H1 (cell line): ENCODE results near the gene RAB44. TPM values are rescaled to one million over a fixed set of nuclear protein-coding genes. Genes with fewer than 3 reads are reported as not detected.

Experiments used
- CTCF ChIA-PET: fragments of 300-600 bp; sonication (Branson Sonifier 250); formaldehyde crosslinking; loops from one replicate; lab custom pipeline; 2021; ENCODE audit not compliant: partially characterized antibody; lab: Charles Lee
- POLR2A ChIA-PET: fragments of 300-600 bp; sonication (Branson Sonifier 250); formaldehyde crosslinking; loops from one replicate; lab custom pipeline; 2021; ENCODE audit warnings: inconsistent platforms; ENCODE audit not compliant: partially characterized antibody; lab: Charles Lee
- DNase-seq, 2 experiments: peaks; one replicate each; pipeline versions ENCODE4 v3.0.0 to v3.0.0-alpha.2; 2010 to 2022; ENCODE audit warnings: low spot score in 2 of 2, low read depth in 1 of 2, mixed read lengths in 1 of 2
- FAIRE-seq: peaks from 2 replicates; lab custom pipeline; 2011; peaks lifted over from hg19 to GRCh38; lab: Jason Lieb, UNC
- H2AFZ ChIP-seq: 2 replicates; pipeline ENCODE4 v1.8.1; 2012; ENCODE audit warnings: low read length, inconsistent platforms
- H2AK5ac ChIP-seq: 2 replicates; pipeline ENCODE4 v1.6.1; 2013; ENCODE audit warnings: low read depth, low read length
- H2BK120ac ChIP-seq: replicated peaks from 2 replicates; pipeline ENCODE3; 2013; ENCODE audit warnings: low read depth, low read length, inconsistent platforms
- H2BK12ac ChIP-seq: 2 replicates; pipeline ENCODE4 v1.6.1; 2013; ENCODE audit warnings: low read depth, low read length
- H2BK15ac ChIP-seq: 2 replicates; pipeline ENCODE4 v1.6.1; 2013; ENCODE audit warnings: low read length
- H2BK20ac ChIP-seq: 2 replicates; pipeline ENCODE4 v1.6.1; 2013; ENCODE audit warnings: low read length
- H2BK5ac ChIP-seq: 2 replicates; pipeline ENCODE4 v1.6.1; 2013; ENCODE audit warnings: low read depth, low read length
- H3K14ac ChIP-seq: 2 replicates; pipeline ENCODE4 v1.6.1; 2013; ENCODE audit warnings: inconsistent platforms; ENCODE audit not compliant: insufficient read length
- H3K18ac ChIP-seq: 2 replicates; pipeline ENCODE4 v1.6.1; 2013; ENCODE audit warnings: low read length; ENCODE audit errors: extremely low read depth
- H3K23ac ChIP-seq: 2 replicates; pipeline ENCODE4 v1.6.1; 2013; ENCODE audit warnings: inconsistent platforms; ENCODE audit not compliant: insufficient read length
- H3K23me2 ChIP-seq: 2 replicates; pipeline ENCODE4 v1.6.1; 2013; ENCODE audit warnings: low read depth, low read length
- H3K27ac ChIP-seq: 2 replicates; pipeline ENCODE4 v1.6.1; 2011; ENCODE audit warnings: low read depth, low read length, inconsistent platforms
- H3K27me3 ChIP-seq, 4 experiments: replicated peaks in 1 of 4; 1 replicate in 1 of 4; 2 replicates in 3 of 4; pipeline versions ENCODE4 v1.6.1 to v1.8.1; 2011 to 2013; ENCODE audit warnings: low read length in 3 of 4, mild to moderate bottlenecking in 3 of 4, inconsistent platforms in 2 of 4, mixed read lengths in 2 of 4, moderate library complexity in 1 of 4; ENCODE audit not compliant: control insufficient read depth in 3 of 4, insufficient read depth in 3 of 4; ENCODE audit errors: extremely low read depth in 1 of 4
- H3K36me3 ChIP-seq, 4 experiments: 2 replicates each; pipeline versions ENCODE4 v1.6.1 to v1.8.1; 2011 to 2013; ENCODE audit warnings: mild to moderate bottlenecking in 4 of 4, low read length in 3 of 4, moderate library complexity in 2 of 4, control low read depth in 1 of 4, inconsistent platforms in 1 of 4; ENCODE audit not compliant: insufficient read depth in 4 of 4, control insufficient read depth in 2 of 4
- H3K4ac ChIP-seq: replicated peaks from 2 replicates; pipeline ENCODE3; 2013; ENCODE audit warnings: low read length, low read depth, mixed read lengths, inconsistent platforms; ENCODE audit not compliant: insufficient read length
- H3K4me1 ChIP-seq, 4 experiments: replicated peaks in 1 of 4; 1 replicate in 1 of 4; 2 replicates in 3 of 4; pipeline versions ENCODE4 v1.6.1 to v1.8.1; 2011 to 2013; ENCODE audit warnings: low read length in 3 of 4, inconsistent platforms in 2 of 4, mixed read lengths in 1 of 4; ENCODE audit not compliant: insufficient read depth in 4 of 4, control insufficient read depth in 3 of 4
- H3K4me2 ChIP-seq, 2 experiments: 2 replicates each; pipeline versions ENCODE4 v1.6.1 to v1.8.1; 2011 to 2013; ENCODE audit warnings: low read depth in 2 of 2, low read length in 2 of 2, control low read depth in 1 of 2, inconsistent platforms in 1 of 2, mild to moderate bottlenecking in 1 of 2; ENCODE audit not compliant: insufficient read depth in 1 of 2
- H3K4me3 ChIP-seq, 4 experiments: fragments of 200-600, 300-600 bp in 1 of 4; sonication (generic), shearing (Covaris generic), sonication (Bioruptor Twin) in 1 of 4; 2 replicates each; pipeline versions ENCODE4 v1.5.1 to v1.8.1; 2011 to 2016; ENCODE audit warnings: low read length in 4 of 4, low read depth in 3 of 4, control low read depth in 2 of 4, inconsistent platforms in 2 of 4, mild to moderate bottlenecking in 2 of 4, mixed read lengths in 1 of 4, moderate library complexity in 1 of 4; ENCODE audit not compliant: insufficient read depth in 2 of 4; ENCODE audit errors: extremely low read depth in 1 of 4
- H3K56ac ChIP-seq: replicated peaks from 2 replicates; pipeline ENCODE3; 2013; ENCODE audit warnings: low read depth, mild to moderate bottlenecking, mixed read lengths, low read length, inconsistent platforms; ENCODE audit not compliant: insufficient read length
- H3K79me1 ChIP-seq: 2 replicates; pipeline ENCODE4 v1.6.1; 2013; ENCODE audit warnings: low read depth, low read length, control low read depth
- H3K79me2 ChIP-seq, 2 experiments: 2 replicates each; pipeline versions ENCODE4 v1.6.1 to v1.8.1; 2012 to 2013; ENCODE audit warnings: low read length in 2 of 2, mild to moderate bottlenecking in 2 of 2, inconsistent platforms in 1 of 2; ENCODE audit not compliant: insufficient read depth in 2 of 2, control insufficient read depth in 1 of 2
- H3K9ac ChIP-seq, 4 experiments: replicated peaks in 1 of 4; 1 replicate in 1 of 4; 2 replicates in 3 of 4; pipeline versions ENCODE4 v1.6.1 to v1.8.1; 2011 to 2013; ENCODE audit warnings: low read depth in 3 of 4, low read length in 3 of 4, control low read depth in 2 of 4, mild to moderate bottlenecking in 2 of 4, moderate library complexity in 2 of 4, inconsistent platforms in 1 of 4; ENCODE audit errors: extremely low read depth in 1 of 4
- H3K9me3 ChIP-seq, 2 experiments: 2 replicates each; pipeline versions ENCODE4 v1.6.1 to v1.8.1; 2012 to 2013; ENCODE audit warnings: mild to moderate bottlenecking in 2 of 2, moderate library complexity in 2 of 2, control low read depth in 1 of 2, inconsistent platforms in 1 of 2, low read depth in 1 of 2, low read length in 1 of 2, mixed read lengths in 1 of 2; ENCODE audit not compliant: insufficient read depth in 2 of 2
- H4K20me1 ChIP-seq, 2 experiments: replicated peaks in 1 of 2; 2 replicates each; pipeline versions ENCODE3 to v1.8.1; 2011 to 2013; ENCODE audit warnings: inconsistent platforms in 2 of 2, low read length in 2 of 2, mild to moderate bottlenecking in 1 of 2; ENCODE audit not compliant: insufficient read depth in 2 of 2, control insufficient read depth in 1 of 2
- H4K5ac ChIP-seq: 2 replicates; pipeline ENCODE4 v1.6.1; 2013; ENCODE audit warnings: low read length, low read depth, mixed read lengths, inconsistent platforms; ENCODE audit not compliant: insufficient read length
- H4K8ac ChIP-seq: 2 replicates; pipeline ENCODE4 v1.8.0; 2013; ENCODE audit warnings: mild to moderate bottlenecking, moderate library complexity, low read length, inconsistent platforms; ENCODE audit not compliant: insufficient read depth; ENCODE audit errors: extremely low read depth
- H4K91ac ChIP-seq: replicated peaks from 2 replicates; pipeline ENCODE3; 2013; ENCODE audit warnings: low read length, mixed read lengths, inconsistent platforms; ENCODE audit not compliant: insufficient read length
- BACH1 ChIP-seq: IDR thresholded peaks from 2 replicates; pipeline ENCODE4 v1.6.1; 2012; ENCODE audit warnings: low read length, improper control_type of control experiment
- CBX8 ChIP-seq: fragments of 300-800, 300-1000 bp; sonication (generic); IDR thresholded peaks from 2 replicates; pipeline ENCODE4 v1.7.1; 2016; ENCODE audit warnings: low read depth, low read length, borderline replicate concordance
- CREB1 ChIP-seq: IDR thresholded peaks from 2 replicates; pipeline ENCODE4 v1.6.1; 2012; ENCODE audit warnings: inconsistent platforms
- EZH2 ChIP-seq: fragments of 200-600 bp; sonication (generic); IDR thresholded peaks from 2 replicates; pipeline ENCODE4 v1.7.1; 2012; ENCODE audit warnings: low read depth, mild to moderate bottlenecking, moderate library complexity, low read length, inconsistent platforms; ENCODE audit not compliant: severe bottlenecking
- POLR2AphosphoS5 ChIP-seq: IDR thresholded peaks from 2 replicates; pipeline ENCODE4 v1.6.1; 2011; ENCODE audit warnings: low read depth, low read length
- WGBS, 2 experiments: shearing (Covaris generic) in 1 of 2; methylation state at CpG; one replicate each; pipeline versions ENCODE4 v1.1.6 to v1.1.7; 2013 to 2015; ENCODE audit warnings: low lambda C conversion rate in 2 of 2, mixed read lengths in 2 of 2, inconsistent platforms in 1 of 2, low coverage in 1 of 2, missing lambda C conversion rate in 1 of 2; ENCODE audit not compliant: insufficient replicate concordance in 2 of 2, insufficient coverage in 1 of 2, insufficient read length in 1 of 2; ENCODE audit errors: extremely low coverage in 1 of 2, missing lambda C conversion rate in 1 of 2; 5-methylcytosine and 5-hydroxymethylcytosine counted together
- long read RNA-seq, 2 experiments: library from RNA in 1 of 2; library from capped mRNA in 1 of 2; stranded (forward); transcript quantifications; one replicate each; pipeline ENCODE4 v2.0.0, GENCODE V29; 2021; ENCODE audit warnings: inconsistent platforms in 1 of 2
- polyA minus RNA-seq, 3 experiments: library from RNA; depleted of rRNA, polyadenylated mRNA; stranded (reverse); fragments of >200 nt; gene quantifications; 1 replicate in 2 of 3; 2 replicates in 1 of 3; pipeline ENCODE4 v1.2.3, GENCODE V29; 2011
- polyA plus RNA-seq, 7 experiments: library from polyadenylated mRNA; depleted of rRNA in 3 of 7; stranded (reverse) in 5 of 7; unstranded in 2 of 7; fragments of >200 nt in 5 of 7; fragments of 200-250 nt in 2 of 7; gene quantifications; 1 replicate in 5 of 7; 2 replicates in 1 of 7; 4 replicates in 1 of 7; pipeline versions ENCODE4 v1.2.1 to v1.2.3, GENCODE V29; 2011 to 2013; ENCODE audit warnings: missing spikeins in 2 of 7, mixed read lengths in 2 of 7
- total RNA-seq: library from RNA; stranded (reverse); fragmentation: NEBNext Ultra II Directional; extraction: Animal tissue kit (Norgen Biotek cat#: 25700); gene quantifications from 2 replicates; pipeline ENCODE4 v1.2.1, GENCODE V29; 2021

The RAB44 gene
- total RNA-seq (not detected in 2 replicates), polyA plus RNA-seq (2011; rRNA removed) (0.02 and 0.03 TPM in 2 replicates), polyA minus RNA-seq (2011; rRNA and poly(A)+ RNA removed) (0.10 TPM in 1 of 2 replicates, not detected in the other)
- polyA plus RNA-seq (2011; cell fraction: cytosol; rRNA removed): 0.06 TPM
- 0.09 TPM for polyA plus RNA-seq (2011; cell fraction: nucleus; rRNA removed)
- 0.11 TPM in 1 of 4 replicates, not detected in the others for polyA plus RNA-seq (2012, experiment 1 of 2)
- polyA plus RNA-seq (2012, experiment 2 of 2): not detected
- polyA plus RNA-seq (2013, experiment 1 of 2): 0.02 TPM
- polyA plus RNA-seq (2013, experiment 2 of 2): 0.02 TPM
- not detected for polyA minus RNA-seq (2011; cell fraction: cytosol; rRNA and poly(A)+ RNA removed)
- polyA minus RNA-seq (2011; cell fraction: nucleus; rRNA and poly(A)+ RNA removed): not detected
- long read RNA-seq, experiment 1: 0 reads
- long read RNA-seq, experiment 2: 0 reads

DNA sequence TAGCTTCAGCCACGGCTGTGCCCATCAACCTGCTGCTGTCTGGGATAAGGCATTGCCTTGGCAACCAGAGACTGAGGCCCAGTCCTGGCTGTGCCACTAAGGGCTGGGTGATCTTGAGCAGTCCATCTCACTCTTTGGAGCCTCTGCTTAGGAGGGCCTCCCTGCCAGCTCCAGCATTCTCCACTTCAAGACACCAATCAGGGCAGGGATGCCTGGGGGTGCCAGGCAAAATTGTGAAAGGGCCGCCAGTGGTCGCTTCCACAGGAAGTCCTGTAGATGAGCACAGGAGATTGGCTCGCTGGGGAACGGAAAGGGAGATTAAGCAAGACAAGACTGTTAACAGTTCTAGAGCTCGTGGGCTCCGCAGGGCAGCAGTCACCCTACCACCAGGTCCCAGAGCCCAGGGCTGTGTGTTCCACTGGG is at the start of gene RAB44:
Gene RAB44, plus strand, starts transcription at position 346 of the 423 bp plus-strand sequence. CDS start 6,410 bp downstream, outside the sequence.
- H3K4me2 ChIP-seq: no peak within 1 kb of the TSS
- H3K4ac ChIP-seq: no peak within 1 kb of the TSS
- no peak within 1 kb of the TSS for H3K14ac ChIP-seq
- H2BK15ac ChIP-seq: no peak within 1 kb of the TSS
- no peak within 1 kb of the TSS for H3K23ac ChIP-seq
- ChIA-PET CTCF (interaction anchor here (0.6 to 2.2 kb wide), 8 partner anchors 8 to 957 kb away, joined by 3 to 11 read pairs (median 4); no protein-coding TSS in a partner anchor), POLR2A (no interaction called here)
- H2AFZ ChIP-seq: no peak within 1 kb of the TSS
- H3K9ac ChIP-seq: no peak within 1 kb of the TSS
- FAIRE-seq (no peak), DNase-seq (no peak)
- no peak within 1 kb of the TSS for H2BK20ac ChIP-seq
- no peak within 1 kb of the TSS for H3K4me3 ChIP-seq
- no peaks in the 10 kb centered on the region for H3K23me2 ChIP-seq
- H2AK5ac ChIP-seq: no peak within 1 kb of the TSS
- H4K91ac ChIP-seq: no peak within 1 kb of the TSS
- no peaks in the 10 kb centered on the region for H3K4me1 ChIP-seq
- no peaks in the 10 kb centered on the region for H3K9me3 ChIP-seq
- no peak within 1 kb of the TSS for H3K56ac ChIP-seq
- no peak within 1 kb of the TSS for H2BK120ac ChIP-seq
- H3K79me1 ChIP-seq: no peaks in the 10 kb centered on the region
- no peak within 1 kb of the TSS for H2BK12ac ChIP-seq
- peaks cover 0 to 3% of the 10 kb centered on the region in 2 experiments for H4K20me1 ChIP-seq
- no peak within 1 kb of the TSS for H3K27ac ChIP-seq
- H3K79me2 ChIP-seq: no peaks in the 10 kb centered on the region
- no peak within 1 kb of the TSS for H3K18ac ChIP-seq
- peak within 1 kb of the TSS; percentile 71 for H4K8ac ChIP-seq
- 88% methylated on average over 7 of the region's 7 CpGs; no CpG with 5 or more reads in 1 of the 2 experiments for WGBS, 2 experiments
- no peaks in the 10 kb centered on the region for H3K36me3 ChIP-seq
- no peaks in the 10 kb centered on the region for H3K27me3 ChIP-seq
- no peak within 1 kb of the TSS for H4K5ac ChIP-seq
- H2BK5ac ChIP-seq: no peak within 1 kb of the TSS; the same call in 1 of the 2 replicates
- no peak for TF ChIP-seq EZH2
- TF ChIP-seq CBX8: no peak
- no peak for TF ChIP-seq CREB1
- no peak for TF ChIP-seq POLR2AphosphoS5
- no peak for TF ChIP-seq BACH1
